GM21717 (cell line): Measurements from ENCODE around the gene NDUFS5.
"Not testable (repeated sequence)": the region's sequence is repeated elsewhere in the genome, so short reads cannot be mapped to it uniquely, and the experiment has no call there.

Source experiments
- ATAC-seq: cut with Tn5 transposase; IDR thresholded peaks from one replicate; pipeline ENCODE4 v1.9.1; 2021; ENCODE audit warnings: mild to moderate bottlenecking, moderate library complexity; ENCODE audit not compliant: unreplicated experiment

Gene NDUFS5

GRCh38 chr1:39061951-39062350, 35.8 kb downstream of the NDUFS5 start:
- ATAC-seq, result no peak

DNA sequence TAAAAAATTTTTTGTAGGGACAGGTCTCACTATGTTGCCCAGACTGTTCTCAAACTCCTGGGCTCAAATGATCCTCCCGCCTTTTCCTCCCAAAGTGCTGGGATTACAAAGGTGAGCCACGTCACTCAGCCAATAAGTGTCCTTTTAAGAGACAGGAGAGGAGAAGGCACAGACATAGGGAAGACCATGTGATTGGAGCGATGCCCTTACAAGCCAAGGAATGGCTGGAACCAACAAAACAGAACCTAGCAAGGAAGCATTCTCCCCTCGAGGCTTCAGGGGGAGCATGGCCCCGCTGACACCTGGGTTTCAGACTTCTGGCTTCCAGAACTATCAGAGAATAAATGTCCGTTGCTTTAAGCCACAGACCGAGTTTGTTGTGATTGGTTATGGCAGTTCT, 37.0 kb downstream of the NDUFS5 start:
- ATAC-seq, result no peak

GRCh38 chr1:39063775-39064174, 37.6 kb downstream of the NDUFS5 start:
- no peak for ATAC-seq

- ATAC-seq, result no peak
Measured at GRCh38 chr1:39065542-39065941, 39.4 kb downstream of the NDUFS5 start.

- not testable (repeated sequence) for ATAC-seq
Measured at GRCh38 chr1:39068227-39068626, 42.1 kb downstream of the NDUFS5 start.

DNA sequence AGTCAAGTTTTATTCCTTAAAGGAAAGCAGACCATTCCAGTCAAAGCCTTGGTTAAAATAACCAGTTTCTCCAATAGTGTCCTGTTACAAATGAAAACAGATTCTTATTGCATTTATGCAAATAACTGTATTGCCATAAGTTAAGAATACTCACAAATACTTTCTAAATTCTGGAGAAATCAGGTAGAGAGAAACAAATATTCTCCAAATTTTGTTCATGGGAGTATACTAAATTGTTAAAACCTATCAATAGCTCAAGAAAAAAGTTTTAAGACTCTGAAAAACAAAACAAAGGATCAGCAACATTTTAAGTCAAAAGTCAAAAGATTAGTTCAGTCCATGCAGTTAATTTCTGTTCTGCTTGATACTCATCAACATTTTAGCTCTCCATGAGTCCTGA, 45.4 kb downstream of the NDUFS5 start:
- ATAC-seq, result not testable (repeated sequence)

GRCh38 chr1:39076127-39076798, 50.1 kb downstream of the NDUFS5 start:
- ATAC-seq, result no peak

DNA sequence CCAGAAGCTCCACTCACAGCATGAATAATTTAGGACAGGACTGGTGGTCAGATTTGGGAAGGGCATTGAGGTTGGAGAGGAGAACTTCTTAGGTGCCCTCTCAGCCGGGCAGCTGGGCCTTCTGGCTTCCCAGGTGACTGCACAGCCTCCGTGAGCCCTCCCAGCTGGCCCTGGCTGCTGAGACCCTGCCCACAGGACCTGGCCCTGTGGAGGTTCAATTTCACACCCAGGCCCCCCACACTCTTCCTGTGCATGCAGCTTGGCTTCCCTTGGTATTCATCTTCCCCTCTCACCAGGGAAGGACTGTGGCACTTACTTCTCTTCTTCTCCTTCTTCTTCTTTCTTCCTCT, 50.6 kb downstream of the NDUFS5 start:
- ATAC-seq, result no peak

DNA sequence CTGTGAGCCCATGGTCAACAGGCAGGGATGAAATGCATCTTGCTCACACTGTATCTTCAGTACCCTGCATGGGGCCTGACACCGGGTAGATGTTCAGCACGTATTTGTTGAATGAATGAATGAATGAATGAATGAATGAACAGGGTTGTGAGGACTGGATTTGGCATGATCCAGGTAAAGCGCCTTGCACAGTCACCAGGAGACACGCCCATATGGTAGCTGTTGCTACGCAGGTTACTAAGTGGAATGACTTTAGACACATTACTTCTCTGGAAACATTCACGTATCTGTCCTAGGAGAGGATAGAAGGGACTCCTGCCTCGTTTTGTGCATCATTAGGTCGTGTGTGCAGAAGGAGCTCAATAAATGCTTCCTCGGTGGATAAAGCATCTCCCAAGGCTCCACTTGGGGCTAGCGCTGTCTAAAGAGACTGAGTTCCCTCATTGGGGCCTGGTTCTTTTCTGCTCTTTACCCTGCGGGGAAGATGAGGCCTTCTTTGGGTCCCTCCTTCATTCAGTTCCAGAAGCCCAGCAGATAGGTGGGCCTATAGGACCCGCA, 54.2 kb downstream of the NDUFS5 start:
- no peak for ATAC-seq

DNA sequence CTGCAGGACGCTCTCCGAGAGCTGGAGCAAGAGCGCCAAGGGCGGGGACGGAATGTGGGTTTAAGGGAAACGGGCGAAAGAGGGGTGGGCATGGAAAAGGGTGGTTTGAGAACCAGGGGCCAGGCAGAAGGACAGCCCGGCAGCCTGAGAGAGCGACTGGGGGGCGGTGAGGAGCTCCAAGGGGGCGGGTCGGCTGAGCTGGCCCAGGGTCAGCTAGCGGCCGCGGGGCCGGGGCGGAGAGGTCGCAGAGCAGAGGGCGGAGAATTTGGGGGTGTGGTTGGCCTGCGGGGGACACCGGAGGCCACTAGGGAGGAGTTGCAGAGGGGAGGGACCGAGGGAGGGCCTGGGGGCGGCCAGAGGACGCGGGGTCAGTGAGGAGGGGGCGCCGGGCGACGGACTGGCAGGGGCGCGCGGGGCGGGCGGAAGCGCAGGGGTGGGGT, 54.7 kb downstream of the NDUFS5 start:
- ATAC-seq, result no peak

DNA sequence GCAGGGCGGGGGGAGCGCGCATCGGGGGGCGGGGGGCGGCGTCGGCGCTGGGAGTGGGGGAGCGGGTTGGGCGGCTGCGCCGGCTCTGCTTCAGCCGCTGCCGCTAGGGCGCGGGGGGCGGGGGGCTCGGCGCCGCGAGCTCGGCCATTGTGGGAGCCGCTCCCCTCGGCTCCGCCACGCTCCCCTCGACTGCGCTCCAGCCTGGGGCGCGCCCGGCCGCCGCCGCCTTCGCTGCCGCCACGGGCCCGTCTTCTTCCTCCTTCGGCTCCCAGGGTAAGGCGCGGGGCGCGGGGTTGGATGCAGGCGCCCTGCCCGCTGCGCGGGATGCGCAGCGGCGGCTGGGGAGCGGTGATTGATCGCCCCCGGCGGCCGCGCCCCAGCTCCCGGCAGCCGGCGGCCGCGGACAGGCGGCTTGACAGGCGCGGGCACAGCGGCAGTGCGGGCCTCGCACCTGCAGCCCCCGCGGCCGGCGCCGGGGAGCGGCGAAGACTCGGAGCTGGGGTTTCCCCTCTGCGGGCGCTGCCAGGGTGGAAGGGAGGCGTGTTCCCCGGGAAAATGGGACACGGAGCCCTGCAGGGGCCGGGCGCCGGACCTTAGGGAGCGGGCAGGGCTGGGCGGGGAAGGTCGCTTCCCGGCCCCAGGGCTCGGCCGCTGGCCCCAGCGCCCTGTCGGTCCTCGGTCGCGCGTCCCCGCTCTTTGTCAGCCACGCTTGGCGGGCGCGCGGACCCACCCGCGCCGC, 55.3 kb downstream of the NDUFS5 start:
- ATAC-seq, result no peak

DNA sequence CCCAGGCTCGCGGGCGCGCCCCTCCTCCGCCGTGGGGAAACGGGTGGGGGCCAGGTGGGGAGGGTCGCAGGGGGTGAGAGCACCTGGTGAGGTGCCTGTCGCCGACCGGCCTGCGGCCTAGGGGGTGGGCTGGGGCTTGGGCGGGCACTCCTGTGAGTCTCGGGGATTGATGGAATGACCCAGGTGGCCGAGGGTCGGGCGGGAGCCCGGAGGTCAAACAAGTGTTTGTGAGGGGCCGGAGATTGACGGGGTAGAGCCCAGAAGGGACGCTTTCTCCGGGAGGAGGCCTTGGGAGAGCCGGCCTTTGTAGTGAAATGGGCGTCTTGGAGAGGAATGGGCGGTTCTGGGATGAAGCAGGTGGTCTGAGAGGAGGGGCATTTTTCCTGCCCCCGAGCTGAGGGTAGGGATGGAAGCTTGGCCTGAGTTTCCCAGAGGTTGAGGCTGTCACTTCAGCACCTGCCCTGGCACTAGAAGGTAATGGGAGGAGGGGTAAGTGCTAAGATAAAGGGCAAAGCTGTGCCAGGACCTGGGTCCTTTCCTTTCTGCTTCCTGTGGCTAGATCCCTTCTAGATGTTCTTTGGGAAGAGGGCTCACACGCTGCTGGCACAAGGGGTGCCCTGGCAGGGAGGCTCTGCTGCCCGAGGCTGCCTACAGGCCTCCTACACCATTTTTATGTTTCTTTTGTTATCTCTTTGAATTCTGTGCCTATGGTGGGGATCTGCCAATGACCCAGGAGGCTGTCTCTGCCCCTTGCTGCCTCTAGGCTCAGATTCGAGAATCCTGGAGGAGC, 56.1 kb downstream of the NDUFS5 start:
- no peak for ATAC-seq

DNA sequence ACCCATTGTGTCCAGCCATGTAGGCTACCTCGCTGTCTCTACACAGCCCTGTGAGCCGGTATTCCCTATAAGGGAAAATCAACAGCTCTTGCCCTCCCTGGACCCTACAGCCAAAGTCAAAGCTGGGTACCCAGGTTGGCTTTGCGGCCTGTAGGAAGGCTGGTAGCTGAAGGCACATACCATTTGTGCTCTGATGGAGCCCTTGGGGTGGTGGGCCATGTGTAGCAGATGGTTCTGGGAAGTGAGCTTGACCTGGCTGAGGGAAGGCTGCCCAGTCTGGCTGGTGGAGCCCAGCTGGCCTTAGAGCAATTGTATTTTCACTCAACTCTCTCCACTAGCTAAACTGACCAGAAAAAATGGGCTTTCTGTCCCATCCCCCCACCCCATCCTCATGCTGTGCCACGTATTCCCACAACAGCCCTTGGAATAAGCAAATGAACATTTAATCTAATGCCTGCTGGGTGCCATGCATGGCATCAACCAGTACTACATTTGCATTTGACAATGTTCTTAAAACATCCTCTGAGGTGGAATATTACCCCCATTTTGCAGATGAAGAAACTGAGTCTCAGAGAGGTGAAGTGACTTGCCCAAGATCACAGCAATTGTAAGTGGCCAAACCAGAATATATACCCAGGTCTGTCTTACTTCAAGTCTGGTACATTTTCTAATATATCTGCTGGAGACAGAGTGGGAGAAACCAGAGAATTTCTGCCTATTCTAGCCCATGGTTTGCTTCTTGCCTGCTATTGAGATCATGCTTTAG, 56.8 kb downstream of the NDUFS5 start:
- ATAC-seq, result no peak

DNA sequence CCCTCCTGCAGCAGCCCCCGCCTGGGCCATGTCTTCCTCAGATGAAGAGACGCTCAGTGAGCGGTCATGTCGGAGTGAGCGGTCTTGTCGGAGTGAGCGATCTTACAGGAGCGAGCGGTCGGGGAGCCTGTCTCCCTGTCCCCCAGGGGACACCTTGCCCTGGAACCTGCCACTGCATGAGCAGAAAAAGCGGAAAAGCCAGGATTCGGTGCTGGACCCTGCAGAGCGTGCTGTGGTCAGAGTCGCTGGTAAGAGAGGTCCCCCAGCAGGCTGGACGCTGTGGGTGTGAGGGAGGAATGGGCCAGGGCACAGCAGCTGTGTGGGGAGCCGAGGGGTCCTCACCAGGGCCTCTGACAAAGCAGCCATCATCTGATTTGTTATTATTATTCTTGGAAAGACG, 58.0 kb downstream of the NDUFS5 start:
- no peak for ATAC-seq
